Heart left ventricle (tissue), 16 donors: ENCODE measurements around the gene TPRG1. TPM values are rescaled to one million over a fixed set of nuclear protein-coding genes. Genes with fewer than 3 reads are reported as not detected.

Experiments
- ATAC-seq, 4 donors: fragments of 200-7000 bp; cut with Tn5 transposase; one replicate each; pipeline ENCODE4 v1.9.1; 2020 to 2022; ENCODE audit warnings: moderate library complexity in 4 of 4, mild to moderate bottlenecking in 3 of 4, moderate number of reproducible peaks in 1 of 4
- DNase-seq, 5 donors: peaks; one replicate each; pipeline ENCODE4 v3.0.0-alpha.2; 2020
- H3K27ac ChIP-seq, 12 donors: fragments of 200-600 bp; sonication (generic) in 4 of 12; one replicate each; pipeline versions ENCODE4 v1.5.0 to v1.8.0; 2016 to 2022; ENCODE audit warnings: mild to moderate bottlenecking in 2 of 12
- H3K27me3 ChIP-seq, 9 donors: fragments of 200-600 bp; sonication (generic) in 2 of 9; one replicate each; pipeline versions ENCODE4 v1.5.1 to v1.8.0; 2016 to 2022; ENCODE audit warnings: mild to moderate bottlenecking in 3 of 9
- H3K36me3 ChIP-seq, 9 donors: fragments of 200-600 bp; sonication (generic) in 2 of 9; one replicate each; pipeline versions ENCODE4 v1.5.0 to v1.8.0; 2018 to 2022; ENCODE audit warnings: mild to moderate bottlenecking in 2 of 9
- H3K4me1 ChIP-seq, 12 donors: fragments of 200-600 bp; sonication (generic) in 4 of 12; one replicate each; pipeline versions ENCODE4 v1.5.0 to v1.8.0; 2016 to 2022; ENCODE audit warnings: mild to moderate bottlenecking in 3 of 12
- H3K4me3 ChIP-seq, 12 donors: fragments of 200-600 bp; sonication (generic) in 4 of 12; one replicate each; pipeline versions ENCODE4 v1.5.0 to v1.8.0; 2017 to 2022; ENCODE audit warnings: mild to moderate bottlenecking in 9 of 12, moderate library complexity in 4 of 12
- H3K9me3 ChIP-seq, 12 donors: fragments of 200-600 bp; sonication (generic) in 4 of 12; one replicate each; pipeline versions ENCODE4 v1.5.0 to v1.8.0; 2016 to 2022; ENCODE audit warnings: mild to moderate bottlenecking in 1 of 12
- POLR2A ChIP-seq, 2 donors: fragments of 450-650 bp; IDR thresholded peaks; one replicate each; pipeline ENCODE4 v1.6.1; 2017; ENCODE audit warnings: antibody characterized with exemption in 2 of 2, mild to moderate bottlenecking in 2 of 2, moderate library complexity in 2 of 2
- WGBS, 4 donors: extraction: QIAGEN DNeasy Blood & Tissue Kit in 2 of 4; methylation state at CpG; one replicate each; pipeline versions ENCODE4 v1.1.5 to v1.1.7; 2013 to 2018; 5-methylcytosine and 5-hydroxymethylcytosine counted together
- intact Hi-C, 10 donors: fragments of 100-400 bp; cut with DNase I; formaldehyde crosslinking; loops; one replicate each; pipeline versions ENCODE4 v1.11.1 to v1.14.2; 2022
- polyA plus RNA-seq, 2 donors: library from polyadenylated mRNA; stranded (reverse); fragments of 200-250 nt; gene quantifications; one replicate each; pipeline ENCODE4 v1.2.3, GENCODE V29; 2013
- total RNA-seq, 9 donors: library from RNA; depleted of rRNA in 2 of 9; stranded (reverse); fragments of >200 nt in 2 of 9; fragmentation: NEBNext Ultra II Directional in 3 of 9; extraction: Animal tissue kit (Norgen Biotek cat#: 25700) in 3 of 9; gene quantifications; one replicate each; pipeline versions ENCODE4 v1.1.0 to v1.2.4, GENCODE V29; 2016 to 2023
- TF ChIP-seq, protein P1 (sequence below), 12 donors: fragments of 200-600 bp; sonication (generic) in 4 of 12; IDR thresholded peaks; one replicate each; pipeline versions ENCODE4 v1.5.0 to v1.8.0; 2018 to 2022; ENCODE audit warnings: antibody characterized with exemption in 12 of 12, mild to moderate bottlenecking in 5 of 12
- donor health status: ischemic (EF 13 %, LVEDD 7.1; RV severe dilation, severe dysfunction).
- donor health status: healthy with polysubstance abuse.
- donor health status: DM: no; HTN: yes; CAD: no.
- donor health status: DM: no; HTN: no; CAD: no.
- donor health status: ischemic (EF 25% LVEDD 6.9; RV normal size, moderate dysfunction).
- donor health status: ischemic (EF 25% LVEDD 5.7; RV mildly dilated, moderate dysfunction).
- donor health status: healthy.
- donor health status: DM: yes; HTN: yes; CAD: no.
- donor health status: ischemic (EF 35%, LVEDD 5.7; RV mildly dilated, moderate dysfunction).
- donor health status: nonischemic (EF 11% LVEDD 7.7; RV severe dilation, severe dysfunction).
- donor health status: DM: yes; HTN: yes; CAD: no.
- donor health status: PGD.
- donor health status: ischemic (EF 29% LVEDD 5.4; RV normal size, mild dysfunction).
- donor health status: nonischemic (EF 23%, LVEDD 6.1; RV moderate dilation, normal function).

TPRG1 gene
- total and polyA plus RNA-seq, 11 donors = 0.13 to 9.5 (median 1.2) TPM

DNA sequence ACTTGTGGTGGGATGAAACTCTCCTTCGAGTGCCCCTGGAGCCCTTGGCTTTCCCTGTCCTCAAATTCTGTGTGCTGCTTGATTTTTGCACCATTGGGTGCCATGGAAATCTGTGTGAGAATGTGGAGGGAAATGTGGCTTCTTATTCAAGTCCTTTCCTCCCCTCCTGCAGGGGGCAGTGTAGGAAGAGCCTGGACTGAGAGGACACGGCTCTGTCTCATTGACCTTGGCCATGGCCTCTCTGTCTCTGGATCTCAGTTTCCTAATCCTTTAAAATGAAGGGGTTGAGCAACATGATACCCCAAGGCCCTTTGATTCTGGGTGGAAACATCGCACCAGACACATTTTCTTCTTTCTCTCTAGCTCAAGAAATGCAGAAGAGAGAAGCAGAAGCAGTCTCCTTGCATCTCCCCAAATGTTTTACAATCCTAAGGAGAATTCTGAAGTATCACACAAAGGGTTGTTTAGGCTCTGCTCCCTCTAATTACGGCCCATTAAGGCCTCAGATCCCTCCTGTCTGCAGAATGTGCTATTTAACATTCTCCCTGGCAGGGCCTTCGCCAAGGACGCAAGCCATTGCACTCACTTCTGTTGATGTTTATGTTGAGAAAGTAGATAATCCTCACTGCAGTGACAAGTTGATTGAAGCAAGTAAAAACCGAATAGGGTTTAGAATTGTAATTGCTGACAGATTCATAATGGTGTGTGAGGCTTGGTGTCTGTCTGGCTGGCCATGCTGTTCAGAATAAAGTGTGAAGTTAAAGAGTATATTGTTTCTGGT lies 169.1 kb downstream of the TPRG1 start:
- Histone ChIP-seq H3K27ac (no peak overlapping the region), H3K36me3 (no peaks in the 10 kb centered on the region), H3K9me3 (peaks cover 0 to 7% (median 0%) of the 10 kb centered on the region in 12 donors), H3K4me1 (peaks cover 0 to 5% (median 0%) of the 10 kb centered on the region in 12 donors), H3K27me3 (peaks cover 0 to 4% (median 0%) of the 10 kb centered on the region in 9 donors), H3K4me3 (no peak overlapping the region)
- WGBS, 4 donors = 63 to 73% (median 66%) methylated on average over 7 of the region's 7 CpGs
- intact Hi-C loops = no loop called here
- DNase-seq = no peak
- no peak for ATAC-seq
- TF ChIP-seq, protein P1, sequence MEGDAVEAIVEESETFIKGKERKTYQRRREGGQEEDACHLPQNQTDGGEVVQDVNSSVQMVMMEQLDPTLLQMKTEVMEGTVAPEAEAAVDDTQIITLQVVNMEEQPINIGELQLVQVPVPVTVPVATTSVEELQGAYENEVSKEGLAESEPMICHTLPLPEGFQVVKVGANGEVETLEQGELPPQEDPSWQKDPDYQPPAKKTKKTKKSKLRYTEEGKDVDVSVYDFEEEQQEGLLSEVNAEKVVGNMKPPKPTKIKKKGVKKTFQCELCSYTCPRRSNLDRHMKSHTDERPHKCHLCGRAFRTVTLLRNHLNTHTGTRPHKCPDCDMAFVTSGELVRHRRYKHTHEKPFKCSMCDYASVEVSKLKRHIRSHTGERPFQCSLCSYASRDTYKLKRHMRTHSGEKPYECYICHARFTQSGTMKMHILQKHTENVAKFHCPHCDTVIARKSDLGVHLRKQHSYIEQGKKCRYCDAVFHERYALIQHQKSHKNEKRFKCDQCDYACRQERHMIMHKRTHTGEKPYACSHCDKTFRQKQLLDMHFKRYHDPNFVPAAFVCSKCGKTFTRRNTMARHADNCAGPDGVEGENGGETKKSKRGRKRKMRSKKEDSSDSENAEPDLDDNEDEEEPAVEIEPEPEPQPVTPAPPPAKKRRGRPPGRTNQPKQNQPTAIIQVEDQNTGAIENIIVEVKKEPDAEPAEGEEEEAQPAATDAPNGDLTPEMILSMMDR (IDR thresholded peaks at IDR 0.05) = peak in 2 of 12 donors; percentile 7 to 13
- TF ChIP-seq POLR2A (IDR thresholded peaks at IDR 0.05) = no peak

DNA sequence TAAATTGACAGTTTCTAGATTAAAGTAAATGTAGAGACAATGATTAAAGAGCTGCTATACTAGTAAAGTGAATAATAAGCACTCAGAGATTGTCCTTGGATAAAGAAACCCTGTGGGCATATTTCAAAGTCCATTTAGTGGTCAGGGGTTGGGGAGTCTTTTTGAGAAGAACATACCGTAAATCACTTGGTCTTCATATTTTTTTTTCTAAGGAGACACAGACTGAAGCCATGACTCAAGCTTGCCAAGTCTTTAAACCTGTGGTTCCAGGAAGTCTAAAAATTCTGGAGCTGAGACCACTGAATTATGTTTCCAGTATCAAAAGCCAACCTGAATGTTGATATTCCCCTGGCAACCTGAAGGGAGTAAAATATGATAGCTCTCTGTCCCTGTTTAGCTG lies 171.0 kb downstream of the TPRG1 start:
- no peaks in the 10 kb centered on the region for H3K36me3 ChIP-seq
- DNase-seq = no peak
- H3K27ac ChIP-seq = no peak overlapping the region
- ATAC-seq = no peak
- H3K4me3 ChIP-seq = no peak overlapping the region
- TF ChIP-seq, protein P1 (IDR thresholded peaks at IDR 0.05) = no peak
- TF ChIP-seq POLR2A (IDR thresholded peaks at IDR 0.05) = no peak
- peaks cover 0 to 4% (median 0%) of the 10 kb centered on the region in 9 donors for H3K27me3 ChIP-seq
- WGBS, 4 donors = 89 to 95% (median 91%) methylated on average over 1 of the region's 1 CpG
- H3K9me3 ChIP-seq = no peaks in the 10 kb centered on the region
- H3K4me1 ChIP-seq = peaks cover 0 to 5% (median 0%) of the 10 kb centered on the region in 12 donors
- intact Hi-C loops = no loop called here

DNA sequence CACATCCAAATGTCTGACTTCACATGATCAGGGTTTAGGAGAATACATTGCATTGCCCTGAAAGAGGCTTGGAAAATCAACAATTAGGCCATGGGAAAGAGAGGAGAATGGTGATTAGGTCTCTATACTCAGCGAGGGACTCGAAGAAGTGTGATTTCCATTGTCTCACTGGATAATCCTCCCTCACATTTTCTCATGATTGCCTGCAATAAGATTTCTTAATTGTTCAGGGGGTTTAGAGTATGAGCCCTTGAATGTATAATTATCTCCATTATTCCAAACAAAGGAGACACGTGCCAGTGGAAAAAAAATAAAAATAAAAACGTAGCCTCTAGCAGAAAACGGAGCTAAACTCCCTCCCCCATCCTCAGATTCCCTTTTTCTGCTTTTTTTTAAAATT lies 173.2 kb downstream of the TPRG1 start:
- Histone ChIP-seq H3K4me3 (no peak overlapping the region), H3K4me1 (no peaks in the 10 kb centered on the region), H3K27me3 (peaks cover 0 to 4% (median 0%) of the 10 kb centered on the region in 9 donors), H3K36me3 (no peaks in the 10 kb centered on the region), H3K9me3 (no peaks in the 10 kb centered on the region), H3K27ac (no peak overlapping the region)
- no peak for TF ChIP-seq POLR2A (IDR thresholded peaks at IDR 0.05)
- TF ChIP-seq, protein P1 (IDR thresholded peaks at IDR 0.05) = no peak
- 67 to 76% (median 73%) methylated on average over 5 of the region's 5 CpGs for WGBS, 4 donors
- no peak for ATAC-seq
- no peak for DNase-seq
- intact Hi-C loops = no loop called here

DNA sequence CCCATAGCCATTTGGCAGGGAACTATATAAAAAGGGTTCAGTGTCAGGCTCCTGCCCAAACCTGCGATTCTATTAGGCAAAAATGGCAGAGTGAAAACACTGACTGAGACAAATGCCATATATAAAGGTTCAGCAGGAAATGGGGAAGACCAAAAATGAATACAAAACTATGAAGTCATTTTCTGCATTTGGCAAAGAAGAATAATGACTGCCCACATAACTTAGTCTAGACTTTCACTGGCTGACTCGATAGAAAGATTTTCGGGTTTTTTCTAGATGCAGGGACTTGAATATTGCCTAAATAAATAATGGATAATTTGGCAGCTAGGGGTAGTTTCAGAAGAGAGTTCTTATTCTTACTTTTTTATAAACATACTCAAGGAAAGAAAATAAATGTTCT lies 178.0 kb downstream of the TPRG1 start:
- WGBS, 4 donors = 57 to 71% (median 65%) methylated on average over 3 of the region's 3 CpGs
- H3K4me1 ChIP-seq = peaks cover 0 to 1% (median 0%) of the 10 kb centered on the region in 12 donors
- no peak for TF ChIP-seq POLR2A (IDR thresholded peaks at IDR 0.05)
- TF ChIP-seq, protein P1 (IDR thresholded peaks at IDR 0.05) = no peak
- no peaks in the 10 kb centered on the region for H3K9me3 ChIP-seq
- no peaks in the 10 kb centered on the region for H3K36me3 ChIP-seq
- no peak overlapping the region for H3K4me3 ChIP-seq
- ATAC-seq = peak in 1 of 4 donors; percentile 49
- intact Hi-C loops = no loop called here
- no peaks in the 10 kb centered on the region for H3K27me3 ChIP-seq
- H3K27ac ChIP-seq = no peak overlapping the region
- DNase-seq = no peak
